Spleen (tissue), 7 donors: ENCODE measurements around the gene PDLIM7.

Experiments used
- CTCF ChIP-seq, 11 experiments: fragments of 200-600 bp in 7 of 11; fragments of 450-650 bp in 4 of 11; sonication (generic) in 4 of 11; IDR thresholded peaks in 8 of 11; conservative IDR thresholded peaks in 3 of 11; 1 replicate in 7 of 11; 2 replicates in 4 of 11; pipeline versions ENCODE4 v1.4.0 to v1.8.0; 2016 to 2021; ENCODE audit warnings: antibody characterized with exemption in 11 of 11, inconsistent platforms in 4 of 11, mild to moderate bottlenecking in 1 of 11
- POLR2A ChIP-seq, 3 donors: fragments of 450-650 bp; IDR thresholded peaks; one replicate each; pipeline ENCODE4 v1.5.1; 2017; ENCODE audit warnings: antibody characterized with exemption in 3 of 3, mild to moderate bottlenecking in 1 of 3
- POLR2AphosphoS5 ChIP-seq, 3 donors: sonication (generic); formaldehyde crosslinking; IDR thresholded peaks; one replicate each; pipeline ENCODE4 v1.5.1; 2017; ENCODE audit warnings: antibody characterized with exemption in 3 of 3
- donor health status: DM: no; HTN: no; CAD: no; lungs with moderate emphysema.
- donor health status: DM: no; HTN: no; CAD: no.
- donor health status: DM: no; HTN: no; CAD: no.

- no peak for TF ChIP-seq CTCF (IDR thresholded peaks at IDR 0.05 in 8 of 11, conservative IDR thresholded peaks at IDR 0.05 in 3 of 11)
- no peak for TF ChIP-seq POLR2A (IDR thresholded peaks at IDR 0.05)
- TF ChIP-seq POLR2AphosphoS5 (IDR thresholded peaks at IDR 0.05): no peak
These were observed 30.0 kb downstream of the PDLIM7 start for GRCh38 chr5:177467436-177467835.
